Measurements from ENCODE around the gene RYR2.

DNA sequence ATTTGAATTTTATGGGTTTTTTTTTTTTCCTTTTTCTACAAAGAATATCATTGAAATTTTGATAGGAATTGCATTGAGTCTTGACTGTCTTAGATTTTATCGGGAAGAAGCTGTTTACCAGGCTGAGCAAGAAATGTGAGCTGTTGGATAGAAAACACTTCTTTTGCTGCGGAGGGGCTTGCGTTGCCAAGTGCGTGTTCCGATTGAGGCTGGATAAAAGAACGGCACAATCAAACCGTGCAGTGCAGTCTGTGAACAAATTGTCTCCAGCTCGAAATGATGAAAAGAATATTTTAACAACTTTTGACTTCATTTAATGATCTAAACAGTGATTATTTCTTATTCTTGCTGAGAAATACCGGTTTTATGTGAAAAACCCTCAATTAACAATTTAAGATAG is 149.4 kb downstream of the RYR2 start:
- TF ChIP-seq, protein P1, sequence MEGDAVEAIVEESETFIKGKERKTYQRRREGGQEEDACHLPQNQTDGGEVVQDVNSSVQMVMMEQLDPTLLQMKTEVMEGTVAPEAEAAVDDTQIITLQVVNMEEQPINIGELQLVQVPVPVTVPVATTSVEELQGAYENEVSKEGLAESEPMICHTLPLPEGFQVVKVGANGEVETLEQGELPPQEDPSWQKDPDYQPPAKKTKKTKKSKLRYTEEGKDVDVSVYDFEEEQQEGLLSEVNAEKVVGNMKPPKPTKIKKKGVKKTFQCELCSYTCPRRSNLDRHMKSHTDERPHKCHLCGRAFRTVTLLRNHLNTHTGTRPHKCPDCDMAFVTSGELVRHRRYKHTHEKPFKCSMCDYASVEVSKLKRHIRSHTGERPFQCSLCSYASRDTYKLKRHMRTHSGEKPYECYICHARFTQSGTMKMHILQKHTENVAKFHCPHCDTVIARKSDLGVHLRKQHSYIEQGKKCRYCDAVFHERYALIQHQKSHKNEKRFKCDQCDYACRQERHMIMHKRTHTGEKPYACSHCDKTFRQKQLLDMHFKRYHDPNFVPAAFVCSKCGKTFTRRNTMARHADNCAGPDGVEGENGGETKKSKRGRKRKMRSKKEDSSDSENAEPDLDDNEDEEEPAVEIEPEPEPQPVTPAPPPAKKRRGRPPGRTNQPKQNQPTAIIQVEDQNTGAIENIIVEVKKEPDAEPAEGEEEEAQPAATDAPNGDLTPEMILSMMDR (IDR thresholded peaks at IDR 0.05): no peak
- no peak for TF ChIP-seq POLR2A (IDR thresholded peaks at IDR 0.05)
